NOMO-1 treated with dmso at 0.1 percent for 144 hours (cell line): Measurements from ENCODE around the gene HOXA4.

Experiments used
- DNase-seq: peaks from one replicate; lab custom pipeline; 2025; ENCODE audit not compliant: unreplicated experiment; lab: John Stamatoyannopoulos, UW

Gene HOXA4

GRCh38 chr7:27158436-27159265 is 28.1 kb upstream of the HOXA4 start:
- DNase-seq = no peak

GRCh38 chr7:27157702-27158431 is 27.3 kb upstream of the HOXA4 start:
- DNase-seq = no peak

- DNase-seq = no peak
Observed at GRCh38 chr7:27156916-27157701, 26.6 kb upstream of the HOXA4 start.

- DNase-seq = peak; percentile 77
Observed at GRCh38 chr7:27156508-27156898, 25.9 kb upstream of the HOXA4 start, which contains the start of gene HOXA7. Gene HOXA7 (minus strand): TSS chr7:27156675. CDS start chr7:27156545, 130 bp downstream.

GRCh38 chr7:27155816-27156507 is 25.4 kb upstream of the HOXA4 start:
- no peak for DNase-seq

GRCh38 chr7:27154901-27155815 is 24.6 kb upstream of the HOXA4 start:
- no peak for DNase-seq

GRCh38 chr7:27154369-27154768 is 23.8 kb upstream of the HOXA4 start:
- DNase-seq = no peak

GRCh38 chr7:27153526-27153925 is 23.0 kb upstream of the HOXA4 start:
- no peak for DNase-seq

- DNase-seq = no peak
Observed at GRCh38 chr7:27152816-27153442, 22.4 kb upstream of the HOXA4 start.

GRCh38 chr7:27151931-27152815 is 21.6 kb upstream of the HOXA4 start, which contains the start of gene HOXA3:
Gene HOXA3 (minus strand): TSS chr7:27152583. CDS start chr7:27110640, 41,943 bp downstream.
- DNase-seq = peak; percentile 81

- no peak for DNase-seq
Observed at GRCh38 chr7:27151341-27151930, 20.9 kb upstream of the HOXA4 start.

- DNase-seq = peak; percentile 57
Observed at GRCh38 chr7:27150568-27151340, 20.2 kb upstream of the HOXA4 start.

GRCh38 chr7:27149842-27150567 is 19.4 kb upstream of the HOXA4 start:
- DNase-seq = no peak

- DNase-seq = no peak
Observed at GRCh38 chr7:27148756-27149641, 18.4 kb upstream of the HOXA4 start.

- DNase-seq = no peak
Observed at GRCh38 chr7:27148031-27148755, 17.6 kb upstream of the HOXA4 start.
